ENCODE measurements around the gene RFT1. TPM values are rescaled to one million over a fixed set of nuclear protein-coding genes. Genes with fewer than 3 reads are reported as not detected.

RFT1 gene
- total RNA-seq, 1 experiment from 2014 or later = 18.0 TPM

DNA sequence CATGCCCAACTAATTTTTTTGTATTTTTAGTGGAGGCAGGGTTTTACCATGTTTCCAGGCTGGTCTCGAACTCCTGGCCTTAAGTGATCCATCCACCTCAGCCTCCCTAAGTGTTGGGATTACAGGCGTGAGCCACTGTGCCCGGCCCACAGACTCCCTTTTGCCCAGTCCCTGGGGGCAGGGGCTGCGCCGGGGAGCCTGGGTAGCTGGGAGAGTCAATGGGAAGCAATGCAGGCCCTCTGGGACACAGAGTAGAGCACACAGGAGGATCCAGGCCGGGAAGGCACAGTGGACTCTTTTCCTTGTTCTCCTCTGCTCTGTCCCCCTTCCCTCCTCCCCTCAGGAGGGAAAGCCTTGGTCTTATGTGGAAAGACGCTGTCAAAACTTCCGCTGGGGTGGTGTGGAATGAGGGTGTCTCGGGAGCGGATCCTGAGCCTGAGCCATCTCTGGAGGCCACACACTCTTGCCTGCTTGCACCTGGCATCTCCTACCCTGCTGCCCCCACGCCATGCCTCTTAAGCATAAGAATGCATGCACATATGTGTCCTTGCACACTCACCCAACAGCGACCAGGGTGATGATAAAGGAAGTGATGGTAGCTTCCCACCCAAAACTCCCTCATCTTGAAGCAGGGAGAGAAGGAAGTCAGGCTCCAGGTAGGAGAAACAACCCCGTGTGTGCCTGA lies 18.9 kb upstream of the RFT1 start:
- Histone ChIP-seq H3K27ac (no peak overlapping the region), H3K4me1 (replicated peaks) (no peaks in the 10 kb centered on the region), H3K4me3 (no peak overlapping the region), H3K36me3 (no peaks in the 10 kb centered on the region), H3K27me3 (replicated peaks) (no peaks in the 10 kb centered on the region), H3K9me3 (replicated peaks) (no peaks in the 10 kb centered on the region)
- no peak for DNase-seq (ENCODE audit: low read depth in 1 of 2, low spot score in 2 of 2)

DNA sequence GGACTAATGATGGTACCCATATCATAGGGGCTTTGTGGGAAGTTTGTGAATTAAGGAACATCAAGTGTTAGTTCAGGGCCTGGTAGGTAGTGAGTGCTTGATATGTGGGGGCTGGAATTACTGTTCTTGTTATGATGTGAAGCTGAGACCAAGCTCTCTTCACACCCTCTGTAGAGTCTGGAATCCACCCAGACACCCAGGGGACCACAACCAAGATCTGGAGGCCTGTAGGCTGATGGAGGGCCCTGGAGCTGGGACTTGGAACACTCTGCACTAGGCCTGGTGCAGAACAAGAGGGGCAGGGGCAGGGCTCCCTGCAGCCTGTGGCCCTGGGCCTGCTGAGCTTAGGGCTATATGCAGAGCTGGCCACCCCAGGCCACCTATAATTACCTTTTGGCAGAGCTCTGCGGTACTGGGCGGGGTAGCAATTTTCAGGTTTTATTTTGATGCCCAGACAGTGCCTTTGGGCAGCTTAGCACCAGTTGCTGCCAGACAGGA lies 17.7 kb upstream of the RFT1 start:
- no peaks in the 10 kb centered on the region for H3K9me3 ChIP-seq (replicated peaks)
- no peak overlapping the region for H3K27ac ChIP-seq
- H3K4me1 ChIP-seq (replicated peaks) = no peaks in the 10 kb centered on the region
- no peaks in the 10 kb centered on the region for H3K36me3 ChIP-seq
- H3K4me3 ChIP-seq = no peak overlapping the region
- no peak for DNase-seq (ENCODE audit: low read depth in 1 of 2, low spot score in 2 of 2)
- H3K27me3 ChIP-seq (replicated peaks) = no peaks in the 10 kb centered on the region

- H3K9me3 ChIP-seq (replicated peaks) = no peaks in the 10 kb centered on the region
- no peaks in the 10 kb centered on the region for H3K36me3 ChIP-seq
- H3K4me1 ChIP-seq (replicated peaks) = no peaks in the 10 kb centered on the region
- H3K4me3 ChIP-seq = no peak overlapping the region
- DNase-seq (ENCODE audit: low read depth in 1 of 2, low spot score in 2 of 2) = no peak
- H3K27ac ChIP-seq = no peak overlapping the region
- H3K27me3 ChIP-seq (replicated peaks) = no peaks in the 10 kb centered on the region
Measured at GRCh38 chr3:53147151-53147902, 17.1 kb upstream of the RFT1 start.

DNA sequence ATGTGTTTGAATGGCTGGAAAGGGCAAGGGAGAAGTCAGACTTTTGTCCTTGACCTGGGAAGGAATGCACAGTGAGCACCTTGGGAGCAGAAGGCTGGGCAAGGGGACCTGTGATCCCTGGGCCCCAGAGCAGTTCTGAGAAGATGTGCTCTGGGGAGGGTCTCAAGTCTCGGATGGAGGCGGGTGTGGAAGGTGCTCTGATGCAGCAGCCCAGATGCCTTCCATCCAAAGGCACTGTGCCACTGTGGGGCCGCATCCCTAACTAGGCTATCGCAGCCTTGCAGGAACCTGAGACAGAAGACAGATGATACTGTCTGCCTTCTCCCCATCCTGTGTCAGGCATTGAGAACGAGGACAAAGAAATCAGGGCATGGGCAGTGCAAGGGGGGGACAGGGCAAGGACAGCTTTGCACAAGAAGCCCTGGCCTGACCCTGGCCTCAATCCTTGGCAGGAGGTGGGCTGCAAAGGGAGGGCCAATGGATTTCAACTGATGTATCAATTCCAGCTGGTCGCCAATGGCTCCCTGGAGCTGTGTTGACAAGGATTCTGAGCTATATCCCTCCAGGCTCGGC lies 16.2 kb upstream of the RFT1 start:
- no peaks in the 10 kb centered on the region for H3K36me3 ChIP-seq
- no peaks in the 10 kb centered on the region for H3K9me3 ChIP-seq (replicated peaks)
- H3K4me3 ChIP-seq = no peak overlapping the region
- H3K27me3 ChIP-seq (replicated peaks) = no peaks in the 10 kb centered on the region
- no peak for DNase-seq (ENCODE audit: low read depth in 1 of 2, low spot score in 2 of 2)
- H3K4me1 ChIP-seq (replicated peaks) = no peaks in the 10 kb centered on the region
- H3K27ac ChIP-seq = no peak overlapping the region

DNA sequence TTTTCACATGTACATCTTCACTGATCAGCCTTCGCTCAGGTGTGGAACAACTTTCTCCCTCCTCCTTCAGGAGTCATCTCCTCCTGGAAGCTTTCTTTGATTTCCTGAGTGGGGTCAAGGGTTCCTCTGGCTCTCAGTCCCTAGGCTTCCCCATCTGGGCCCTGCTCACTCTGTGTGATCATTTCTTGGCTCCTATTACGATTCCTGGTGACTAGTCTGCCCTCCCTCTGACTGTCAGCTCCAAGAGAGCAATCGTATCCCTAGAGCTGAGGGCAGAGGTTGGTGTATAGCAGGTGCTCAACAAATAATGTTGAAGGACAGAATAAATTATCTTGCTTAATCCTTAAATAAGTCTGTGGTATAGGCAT lies 15.5 kb upstream of the RFT1 start:
- H3K27ac ChIP-seq = no peak overlapping the region
- H3K9me3 ChIP-seq (replicated peaks) = no peaks in the 10 kb centered on the region
- no peak for DNase-seq (ENCODE audit: low read depth in 1 of 2, low spot score in 2 of 2)
- H3K4me1 ChIP-seq (replicated peaks) = peaks cover 4% of the 10 kb centered on the region; the same call in 1 of the 2 replicates
- H3K4me3 ChIP-seq = no peak overlapping the region
- no peaks in the 10 kb centered on the region for H3K27me3 ChIP-seq (replicated peaks)
- H3K36me3 ChIP-seq = no peaks in the 10 kb centered on the region

- no peak for DNase-seq (ENCODE audit: low read depth in 1 of 2, low spot score in 2 of 2)
- H3K27me3 ChIP-seq (replicated peaks) = no peaks in the 10 kb centered on the region
Measured at GRCh38 chr3:53144862-53145712, 14.9 kb upstream of the RFT1 start.

GRCh38 chr3:53144446-53144845 lies 14.2 kb upstream of the RFT1 start:
- no peak overlapping the region for H3K27ac ChIP-seq
- H3K4me3 ChIP-seq = no peak overlapping the region
- no peaks in the 10 kb centered on the region for H3K9me3 ChIP-seq (replicated peaks)
- no peaks in the 10 kb centered on the region for H3K27me3 ChIP-seq (replicated peaks)
- H3K4me1 ChIP-seq (replicated peaks) = peaks cover 4% of the 10 kb centered on the region; the same call in 1 of the 2 replicates
- no peak for DNase-seq (ENCODE audit: low read depth in 1 of 2, low spot score in 2 of 2)
- H3K36me3 ChIP-seq = no peaks in the 10 kb centered on the region

More at GRCh38 chr3:53144862-53145712, 14.9 kb upstream of the RFT1 start:
- H3K4me3 ChIP-seq = no peak overlapping the region
- H3K4me1 ChIP-seq (replicated peaks) = peaks cover 4% of the 10 kb centered on the region; the same call in 1 of the 2 replicates
- no peaks in the 10 kb centered on the region for H3K9me3 ChIP-seq (replicated peaks)
- no peaks in the 10 kb centered on the region for H3K36me3 ChIP-seq
- H3K27ac ChIP-seq = no peak overlapping the region

- no peak overlapping the region for H3K27ac ChIP-seq
- no peaks in the 10 kb centered on the region for H3K9me3 ChIP-seq (replicated peaks)
- H3K4me1 ChIP-seq (replicated peaks) = peaks cover 4% of the 10 kb centered on the region; the same call in 1 of the 2 replicates
- DNase-seq (ENCODE audit: low read depth in 1 of 2, low spot score in 2 of 2) = no peak
- no peaks in the 10 kb centered on the region for H3K27me3 ChIP-seq (replicated peaks)
- no peak overlapping the region for H3K4me3 ChIP-seq
- no peaks in the 10 kb centered on the region for H3K36me3 ChIP-seq
Measured at GRCh38 chr3:53142986-53143385, 12.8 kb upstream of the RFT1 start.

GRCh38 chr3:53140847-53141845 lies 10.9 kb upstream of the RFT1 start:
- Histone ChIP-seq H3K27ac (no peak overlapping the region), H3K9me3 (replicated peaks) (no peaks in the 10 kb centered on the region), H3K4me1 (replicated peaks) (peaks cover 4% of the 10 kb centered on the region; the same call in 1 of the 2 replicates), H3K36me3 (no peaks in the 10 kb centered on the region), H3K4me3 (no peak overlapping the region), H3K27me3 (replicated peaks) (no peaks in the 10 kb centered on the region)
- peak in 1 of 2 experiments; percentile 4 for DNase-seq (ENCODE audit: low read depth in 1 of 2, low spot score in 2 of 2)

DNA sequence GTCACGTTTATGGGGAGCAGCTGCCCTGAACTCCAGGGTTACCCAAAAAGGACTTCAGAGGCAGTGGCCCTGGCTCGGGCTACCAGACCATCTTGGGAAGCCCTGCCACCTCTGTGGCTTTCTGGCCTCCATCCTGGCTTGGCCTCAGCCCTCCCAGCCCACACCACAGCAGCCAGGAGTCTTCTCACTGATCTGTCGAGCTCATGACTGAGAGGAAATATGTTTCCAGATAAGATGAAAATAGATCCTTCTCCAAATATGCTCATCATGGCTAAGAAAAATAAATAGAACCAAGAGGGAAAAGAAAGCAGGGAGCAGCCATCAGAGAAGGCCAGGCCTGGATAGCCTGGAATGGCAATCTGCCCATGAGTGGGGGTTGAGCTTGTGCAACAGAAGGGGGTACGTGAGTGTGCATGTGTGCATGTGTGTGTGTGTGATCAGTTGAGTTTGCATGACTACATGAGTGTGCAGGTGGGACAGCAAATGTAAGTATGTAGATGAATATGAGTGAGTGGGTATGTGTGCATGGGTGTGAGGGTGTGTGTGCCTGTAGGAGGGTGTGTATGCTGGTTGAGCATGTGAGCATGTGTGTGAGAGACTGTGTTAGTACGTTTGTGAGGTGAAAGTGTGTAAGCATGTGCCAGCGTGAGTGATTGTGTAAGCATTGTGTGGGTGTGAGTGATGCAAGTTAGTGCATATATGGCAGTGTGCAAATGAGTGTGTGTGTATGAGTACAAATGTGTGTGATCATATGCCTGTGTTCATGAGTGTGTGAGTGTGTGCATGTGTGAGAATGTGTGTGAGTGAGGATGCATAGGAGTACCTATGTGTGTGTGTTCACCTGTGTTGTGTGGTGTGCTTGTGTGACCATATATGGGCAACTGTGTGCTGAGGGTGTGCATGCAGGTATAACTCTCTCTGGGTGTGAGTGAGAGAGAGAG lies 9.9 kb upstream of the RFT1 start:
- H3K9me3 ChIP-seq (replicated peaks) = no peaks in the 10 kb centered on the region
- H3K27ac ChIP-seq = no peak overlapping the region
- H3K4me3 ChIP-seq = no peak overlapping the region
- peaks cover 4% of the 10 kb centered on the region; the same call in 1 of the 2 replicates for H3K4me1 ChIP-seq (replicated peaks)
- H3K36me3 ChIP-seq = no peaks in the 10 kb centered on the region
- DNase-seq (ENCODE audit: low read depth in 1 of 2, low spot score in 2 of 2) = no peak
- H3K27me3 ChIP-seq (replicated peaks) = no peaks in the 10 kb centered on the region

- Histone ChIP-seq H3K27ac (no peak overlapping the region), H3K27me3 (replicated peaks) (no peaks in the 10 kb centered on the region), H3K4me1 (replicated peaks) (peaks cover 4% of the 10 kb centered on the region; the same call in 1 of the 2 replicates), H3K4me3 (no peak overlapping the region), H3K36me3 (no peaks in the 10 kb centered on the region), H3K9me3 (replicated peaks) (no peaks in the 10 kb centered on the region)
- DNase-seq (ENCODE audit: low read depth in 1 of 2, low spot score in 2 of 2) = no peak
Measured at GRCh38 chr3:53137835-53138446, 7.7 kb upstream of the RFT1 start.

All from SJSA1 (cell line).